ENCODE results near the gene BCAS3.
"Not testable (repeated sequence)": the region's sequence is repeated elsewhere in the genome, so short reads cannot be mapped to it uniquely, and the experiment has no call there.

Gene BCAS3

DNA sequence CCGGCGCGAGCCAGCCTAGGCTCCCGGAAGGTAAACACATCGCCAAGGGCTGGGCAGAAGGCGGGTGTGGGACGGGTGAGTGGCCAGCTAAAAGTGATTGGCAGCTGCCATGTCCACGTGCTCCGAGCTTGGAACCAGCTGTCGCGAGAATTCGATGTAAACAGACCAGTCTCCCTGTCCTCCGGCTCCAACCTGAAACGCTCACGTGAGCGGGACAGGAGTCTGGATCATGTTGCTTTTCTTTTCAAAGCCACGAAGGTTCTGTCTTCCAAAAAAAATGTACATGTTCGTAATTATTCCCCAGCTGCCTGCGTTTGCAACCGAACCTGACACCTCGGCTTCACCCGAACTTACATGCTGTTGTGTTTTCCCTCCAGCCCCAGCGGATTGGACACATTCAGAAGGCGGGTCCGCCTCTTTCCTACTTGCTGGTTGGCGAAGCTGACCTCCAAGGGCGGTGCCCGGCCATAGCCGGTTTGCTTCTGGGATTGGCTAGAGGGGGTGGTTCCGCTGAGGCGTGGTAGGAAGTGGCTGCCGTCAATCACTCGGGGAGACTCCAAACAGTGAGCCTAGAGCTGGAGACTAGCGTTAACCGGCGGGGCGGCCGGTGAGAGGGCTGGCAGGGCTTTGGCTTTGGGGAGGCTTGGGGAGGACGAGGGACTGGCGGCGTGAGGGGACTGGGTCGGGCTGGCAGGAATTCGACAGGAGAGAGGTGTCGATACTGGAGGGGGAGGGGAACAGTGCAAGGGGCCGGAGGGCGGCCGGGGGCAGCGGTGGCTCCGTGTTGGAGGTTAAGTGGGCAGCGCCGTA lies at the start of gene BCAS3:
Gene BCAS3, plus strand, starts transcription at position 544 of the 810 bp plus-strand sequence.
- DNase-seq (ENCODE audit: low read depth) = peak; percentile 96

DNA sequence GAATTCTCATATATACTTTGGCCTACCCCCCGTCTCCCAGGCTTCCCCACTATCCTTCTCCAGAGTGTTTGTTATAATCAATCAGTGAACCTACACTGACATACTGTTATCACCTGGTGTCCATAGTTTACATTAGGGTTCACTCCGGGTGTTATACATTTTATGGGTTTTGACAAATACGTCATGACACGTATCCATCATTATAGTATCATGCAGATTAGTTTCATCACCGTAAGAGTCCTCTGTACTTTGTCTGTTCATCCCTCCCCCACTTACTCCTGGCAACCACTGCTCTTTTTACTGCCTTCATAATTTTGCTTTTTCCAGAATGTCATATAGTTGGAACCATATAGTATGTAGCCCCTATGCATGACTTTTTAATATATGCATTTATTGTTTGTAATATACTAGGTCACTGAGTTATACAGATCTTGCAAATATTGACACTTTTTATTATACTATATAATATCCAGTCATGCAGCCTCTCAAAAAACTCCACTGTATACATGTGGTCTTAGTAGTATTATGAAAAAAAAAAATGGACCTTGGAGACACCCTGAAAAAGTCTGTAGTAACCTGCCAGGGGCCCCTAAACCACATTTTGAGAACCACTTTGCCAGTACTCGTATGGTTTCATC lies 49.3 kb upstream of the BCAS3 start:
- DNase-seq (ENCODE audit: low read depth) = no peak

DNA sequence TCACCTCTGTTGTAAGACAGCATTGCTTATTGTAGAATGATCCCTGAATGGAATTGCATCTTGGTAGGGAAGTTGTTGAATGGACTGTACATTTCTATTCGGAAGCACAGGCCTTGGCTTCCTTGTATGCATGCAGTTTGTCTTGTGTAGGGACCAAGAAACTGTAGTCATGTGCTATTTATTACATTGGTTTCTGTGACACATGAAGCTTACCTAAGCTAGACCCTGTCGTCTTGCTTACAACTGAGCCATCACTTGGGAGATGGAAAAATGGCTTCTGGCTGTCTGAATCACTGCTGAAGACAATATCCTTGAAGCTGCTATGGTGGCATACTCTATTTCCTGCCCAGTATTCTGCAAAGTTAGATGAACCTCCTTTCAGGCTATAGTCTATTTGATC lies 48.5 kb upstream of the BCAS3 start:
- no peak for DNase-seq (ENCODE audit: low read depth)

DNA sequence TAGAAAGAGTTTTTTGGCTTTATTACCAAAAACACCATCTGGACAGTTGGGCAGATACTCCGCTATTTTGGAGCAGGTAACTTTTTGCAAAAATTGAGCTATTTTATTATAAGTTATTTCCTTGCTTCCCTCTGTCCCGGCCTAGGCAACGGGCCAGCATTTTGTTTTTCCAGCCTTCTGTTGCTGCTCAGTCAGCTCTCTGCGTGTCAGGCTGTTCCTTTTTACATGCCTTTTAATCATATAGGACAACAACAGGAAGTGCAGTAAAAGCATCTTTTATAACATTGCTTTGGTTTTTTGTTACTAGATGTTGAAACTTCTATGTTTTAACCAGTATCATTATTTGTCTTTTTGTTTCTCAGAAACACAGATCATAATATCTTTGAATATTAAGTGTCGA lies 47.3 kb upstream of the BCAS3 start:
- DNase-seq (ENCODE audit: low read depth) = no peak

DNA sequence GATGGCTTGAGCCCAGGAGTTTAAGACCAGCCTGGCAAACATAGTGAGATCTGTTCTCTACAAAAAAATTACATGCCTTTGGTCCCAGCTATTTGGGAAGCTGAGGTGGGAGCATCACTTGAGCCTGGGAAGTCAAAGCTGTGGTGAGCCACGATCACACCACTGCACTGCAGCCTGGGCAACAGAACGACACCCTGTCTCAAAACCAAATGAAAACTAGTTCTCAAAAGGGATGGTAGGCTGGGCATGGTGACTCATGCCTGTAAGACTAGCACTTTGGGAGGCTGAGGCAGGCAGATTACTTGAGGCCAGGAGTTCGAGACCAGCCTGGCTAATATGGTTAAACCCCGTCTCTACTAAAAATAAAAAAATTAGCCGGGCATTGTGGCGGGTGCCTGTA lies 46.5 kb upstream of the BCAS3 start:
- no peak for DNase-seq (ENCODE audit: low read depth)

DNA sequence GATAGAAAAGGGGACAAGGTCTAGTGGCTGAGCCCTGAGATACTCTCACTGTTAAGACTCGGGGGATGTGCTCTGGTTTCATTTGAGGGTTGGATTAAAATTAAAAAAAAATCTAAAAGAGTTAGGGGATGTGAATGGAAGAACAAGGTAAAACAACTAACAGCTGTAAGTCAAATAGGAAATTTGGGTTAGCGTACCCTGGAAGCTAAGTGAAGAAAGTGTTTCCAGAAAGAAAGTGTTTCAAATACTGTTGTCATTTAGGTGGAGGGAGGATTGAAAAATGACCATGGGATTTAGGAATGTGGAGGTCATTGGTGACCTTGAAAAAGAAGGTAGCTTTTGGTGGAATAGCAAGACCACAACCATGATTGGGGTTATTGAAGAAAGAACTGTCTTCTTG lies 40.0 kb upstream of the BCAS3 start:
- DNase-seq (ENCODE audit: low read depth) = no peak

DNA sequence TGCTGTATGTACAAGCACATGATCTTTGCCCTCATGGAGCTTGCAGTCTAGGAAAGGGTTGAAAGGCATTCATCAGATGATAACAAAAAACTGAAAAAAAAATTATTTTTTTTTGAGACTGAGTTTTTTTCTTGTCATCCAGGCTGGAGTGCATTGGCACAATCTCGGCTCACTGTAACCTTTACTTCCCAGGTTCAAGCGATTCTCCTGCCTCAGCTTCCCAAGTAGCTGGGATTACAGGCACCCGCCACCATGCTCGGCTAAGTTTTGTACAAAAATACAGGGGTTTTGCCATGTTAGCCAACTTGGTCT lies 38.7 kb upstream of the BCAS3 start:
- DNase-seq (ENCODE audit: low read depth) = no peak

DNA sequence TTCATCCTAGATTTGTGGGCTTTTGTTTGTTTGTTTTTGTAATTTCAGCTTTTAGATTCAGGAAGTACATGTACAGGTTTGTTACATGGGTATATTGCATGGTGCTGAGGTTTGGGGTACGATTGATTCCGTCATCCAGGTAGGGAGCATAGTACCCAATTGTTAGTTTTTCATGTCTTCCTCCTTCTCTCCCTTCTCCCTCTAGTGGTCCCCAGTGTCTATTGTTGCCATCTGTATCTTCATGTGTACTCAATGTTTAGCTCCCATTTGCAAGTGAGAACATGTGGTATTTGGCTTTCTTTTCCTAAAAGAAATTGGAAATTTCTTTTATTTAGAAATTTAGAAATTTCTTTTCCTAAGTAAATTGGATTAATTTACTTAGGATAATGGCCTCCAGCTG lies 37.1 kb upstream of the BCAS3 start:
- DNase-seq (ENCODE audit: low read depth) = no peak

DNA sequence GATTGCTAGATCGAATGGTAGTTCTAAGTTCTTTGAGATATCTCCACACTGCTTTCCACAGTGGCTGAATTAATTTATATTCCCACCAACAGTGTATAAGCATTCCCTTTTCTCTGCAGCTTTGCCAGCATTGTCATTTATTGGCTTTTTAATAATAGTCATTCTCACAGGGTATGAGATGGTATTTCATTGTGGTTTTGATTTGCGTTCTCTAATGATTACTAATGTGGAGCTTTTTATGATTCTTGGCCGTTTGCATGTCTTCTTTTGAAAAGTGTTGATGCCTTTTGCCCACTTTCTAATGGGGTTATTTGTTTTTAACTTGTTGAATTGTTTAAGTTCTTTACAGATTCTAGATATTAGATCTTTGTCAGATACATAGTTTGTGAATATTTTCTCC lies 36.5 kb upstream of the BCAS3 start:
- DNase-seq (ENCODE audit: low read depth) = no peak

DNA sequence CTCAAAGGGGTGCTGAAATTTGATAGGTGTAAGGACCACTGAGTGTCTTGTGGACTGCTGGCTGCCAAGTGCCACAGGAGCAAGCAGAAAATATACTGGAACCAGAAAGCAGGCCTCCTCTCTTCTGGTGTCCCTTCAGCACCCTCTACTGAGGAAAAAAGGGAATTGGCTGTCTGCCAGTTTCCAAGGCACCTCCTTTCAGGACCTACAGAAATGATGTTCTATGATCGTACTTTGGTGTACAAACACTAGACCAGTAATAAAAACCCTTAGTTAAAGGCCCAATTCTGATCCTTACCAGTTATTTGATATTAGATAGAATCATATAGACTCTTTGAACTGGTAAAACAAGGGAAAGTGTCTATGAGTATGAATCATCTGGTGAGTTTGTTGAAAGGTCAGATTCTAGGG lies 35.8 kb upstream of the BCAS3 start:
- peak; percentile 35 for DNase-seq (ENCODE audit: low read depth)

DNA sequence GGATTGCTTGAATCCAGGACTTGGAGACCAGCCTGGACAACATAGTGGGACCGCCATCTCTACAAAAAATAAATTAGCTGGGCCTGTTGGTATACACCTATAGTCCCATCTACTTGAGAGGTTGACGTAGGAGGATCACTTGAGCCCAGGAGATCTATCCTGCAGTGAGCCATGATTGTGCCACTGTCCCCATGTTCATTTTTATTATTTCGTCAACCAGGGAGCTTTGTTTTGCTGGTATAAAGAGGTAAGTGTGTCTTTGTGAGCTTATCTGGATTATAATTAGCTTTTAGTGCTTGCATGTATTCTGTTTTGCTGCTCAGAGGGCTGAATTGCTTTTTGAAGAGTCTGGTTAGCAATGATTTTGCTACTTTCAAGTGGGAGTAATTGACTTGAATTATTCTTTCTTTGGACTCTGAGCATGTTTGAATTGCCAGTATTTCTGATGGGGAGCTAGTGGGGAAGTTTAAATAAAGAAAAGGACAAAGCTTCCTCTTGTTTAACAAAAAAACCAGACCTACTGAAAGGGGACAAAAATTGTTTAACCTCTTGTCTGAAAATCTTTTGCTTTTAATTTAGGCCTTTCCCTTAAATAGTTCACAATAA lies 31.6 kb upstream of the BCAS3 start:
- no peak for DNase-seq (ENCODE audit: low read depth)

DNA sequence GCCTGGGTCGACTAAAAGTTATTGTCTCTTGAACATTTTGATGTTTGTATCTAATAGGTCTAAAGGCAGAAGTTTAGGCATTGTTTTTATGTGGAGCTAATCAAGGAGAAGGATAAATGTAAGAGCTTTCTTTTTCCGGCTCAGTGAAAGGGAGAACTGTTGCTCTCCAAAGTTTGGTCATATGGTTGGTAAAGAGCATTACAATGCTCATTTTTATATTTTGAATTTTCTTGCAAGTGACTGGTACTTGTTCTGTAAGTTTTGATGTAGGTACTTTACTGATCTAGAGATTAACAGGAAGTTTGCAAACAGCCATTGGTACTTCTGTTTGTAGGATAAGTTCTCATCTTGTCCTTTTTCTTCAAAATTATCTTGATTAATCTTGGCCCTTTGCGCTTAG lies 30.9 kb upstream of the BCAS3 start:
- no peak for DNase-seq (ENCODE audit: low read depth)

DNA sequence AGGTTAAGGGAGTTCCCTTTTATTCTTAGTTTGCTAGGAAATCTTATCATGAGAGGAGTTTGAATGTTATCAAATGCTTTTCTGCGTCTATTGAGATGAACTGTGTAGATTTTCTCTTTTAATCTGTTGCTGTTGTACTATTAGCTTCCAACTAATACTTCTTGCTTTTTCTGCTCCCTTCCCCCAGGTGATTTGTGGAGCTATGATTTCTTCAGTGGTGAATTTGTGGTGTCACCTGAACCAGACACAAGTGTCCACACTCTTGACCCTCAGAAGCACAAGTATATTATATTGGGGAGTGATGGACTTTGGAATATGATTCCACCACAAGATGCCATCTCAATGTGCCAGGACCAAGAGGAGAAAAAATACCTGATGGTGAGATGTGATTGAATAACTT lies 29.9 kb upstream of the BCAS3 start:
- DNase-seq (ENCODE audit: low read depth) = no peak

DNA sequence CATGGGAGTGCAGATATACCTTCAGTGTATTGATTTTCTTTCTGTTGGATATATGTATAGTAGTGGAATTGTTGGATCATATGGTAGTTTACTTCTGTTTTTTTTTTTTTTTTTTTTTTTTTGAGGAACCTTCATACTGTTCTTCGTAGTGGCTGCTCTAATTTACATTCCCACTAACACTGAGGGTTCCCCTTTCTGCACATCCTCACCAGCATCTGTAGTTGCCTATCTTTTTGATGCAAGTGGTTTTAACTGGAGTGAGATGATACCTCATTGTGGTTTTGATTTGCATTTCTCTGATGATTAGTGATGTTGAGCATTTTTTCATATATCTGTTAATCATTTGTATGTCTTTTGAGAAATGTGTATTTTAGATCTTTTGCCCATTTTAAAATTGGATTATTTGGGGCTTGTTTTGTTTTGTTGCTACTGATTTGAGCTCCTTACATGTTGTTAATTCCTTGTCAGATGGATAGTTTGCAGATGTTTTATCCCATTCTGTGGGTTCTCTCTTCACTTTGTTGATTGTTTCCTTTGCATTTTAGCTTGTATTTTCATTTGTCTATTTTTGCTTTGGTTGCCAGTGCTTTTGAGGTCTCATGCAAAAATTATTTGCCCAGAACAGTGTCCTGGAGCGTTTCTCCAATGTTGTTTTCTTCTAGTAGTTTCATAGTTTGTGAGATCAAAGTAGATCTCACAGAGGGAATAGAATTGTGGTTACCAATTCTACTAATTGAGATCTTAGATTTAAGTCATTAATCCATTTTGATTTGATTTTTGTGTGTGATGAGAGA lies 25.0 kb upstream of the BCAS3 start:
- no peak for DNase-seq (ENCODE audit: low read depth)

DNA sequence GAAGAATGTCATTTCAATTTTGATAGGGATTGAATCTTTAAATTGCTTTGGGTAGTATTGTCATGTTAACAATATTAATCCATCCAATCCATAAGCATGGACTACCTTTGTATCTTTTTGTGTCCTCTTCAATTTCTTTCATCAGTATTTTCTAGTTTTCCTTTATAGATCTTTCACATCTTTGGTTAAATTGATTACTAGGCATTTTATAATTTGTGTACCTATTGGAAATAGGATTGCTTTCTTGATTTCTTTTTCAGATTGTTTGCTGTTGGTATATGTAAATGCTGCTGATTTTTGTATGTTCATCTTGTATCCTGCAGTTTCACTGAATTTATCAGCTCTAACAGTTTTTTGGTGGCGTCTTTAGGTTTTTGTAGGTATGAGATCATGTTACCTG lies 24.1 kb upstream of the BCAS3 start:
- DNase-seq (ENCODE audit: low read depth) = no peak

DNA sequence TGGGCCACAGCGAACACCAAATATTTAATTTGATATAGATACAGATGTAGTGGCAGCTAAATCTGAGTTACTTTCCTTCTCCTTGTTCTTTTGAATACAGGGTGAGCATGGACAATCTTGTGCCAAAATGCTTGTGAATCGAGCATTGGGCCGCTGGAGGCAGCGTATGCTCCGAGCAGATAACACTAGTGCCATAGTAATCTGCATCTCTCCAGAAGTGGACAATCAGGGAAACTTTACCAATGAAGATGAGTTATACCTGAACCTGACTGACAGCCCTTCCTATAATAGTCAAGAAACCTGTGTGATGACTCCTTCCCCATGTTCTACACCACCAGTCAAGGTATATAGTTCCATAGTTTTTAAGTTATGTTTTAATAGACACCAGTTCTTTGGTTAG lies 21.2 kb upstream of the BCAS3 start:
- DNase-seq (ENCODE audit: low read depth) = no peak

DNA sequence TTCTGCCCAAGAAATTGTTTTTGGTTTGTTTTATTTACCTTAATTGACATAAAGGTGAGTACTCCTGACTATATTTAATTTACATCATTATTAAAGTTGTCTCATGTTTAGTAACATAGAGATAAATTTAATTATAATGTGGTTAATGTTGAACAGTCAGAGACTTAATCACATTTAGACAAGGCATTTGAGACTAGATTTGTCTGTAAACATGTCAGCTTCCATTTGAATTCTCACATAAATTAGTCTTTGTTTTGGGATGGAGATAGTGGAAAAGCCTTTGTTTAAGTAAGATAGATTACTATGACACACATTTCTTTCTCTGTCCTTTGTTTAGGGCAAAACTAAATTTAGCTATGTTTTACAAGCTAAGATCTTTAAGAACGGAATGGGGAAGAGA lies 18.5 kb upstream of the BCAS3 start:
- no peak for DNase-seq (ENCODE audit: low read depth)

DNA sequence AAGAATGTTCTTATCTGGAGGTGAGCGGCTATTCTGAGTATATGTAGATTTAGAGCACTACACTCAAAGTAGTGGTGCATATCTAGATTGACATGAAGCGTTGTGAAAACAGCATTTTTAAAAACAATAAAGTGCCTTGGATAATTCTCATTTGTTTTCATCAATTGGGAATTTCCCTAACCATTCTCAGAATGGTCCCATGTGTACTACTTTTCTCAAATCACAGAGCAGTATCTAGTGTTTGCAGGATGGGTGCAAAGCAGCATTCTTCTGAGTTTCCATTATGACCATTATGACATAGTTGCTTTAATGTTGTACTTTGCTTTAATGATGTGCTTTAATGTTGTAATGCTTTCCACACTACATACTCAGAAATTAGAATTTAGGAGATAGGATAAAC lies 16.2 kb upstream of the BCAS3 start:
- DNase-seq (ENCODE audit: low read depth) = no peak

DNA sequence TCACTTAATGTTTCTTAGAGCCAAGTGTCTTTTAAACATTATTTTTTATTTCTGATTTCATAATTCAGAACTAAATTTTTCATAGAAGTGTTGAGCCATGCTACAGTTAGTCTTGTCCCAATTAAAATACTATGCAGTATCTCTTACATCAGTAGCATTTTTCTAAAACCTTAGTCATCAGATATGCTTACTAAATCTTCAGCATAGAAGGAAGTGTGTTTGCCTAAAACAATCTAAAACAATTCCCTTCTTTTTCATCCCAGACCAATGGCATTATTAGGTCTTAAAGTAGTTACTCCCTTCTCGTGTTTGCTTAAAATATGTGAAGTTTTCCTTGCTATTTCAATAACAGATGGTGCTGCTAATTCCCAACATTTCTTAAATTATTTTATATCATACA lies 13.6 kb upstream of the BCAS3 start:
- no peak for DNase-seq (ENCODE audit: low read depth)

DNA sequence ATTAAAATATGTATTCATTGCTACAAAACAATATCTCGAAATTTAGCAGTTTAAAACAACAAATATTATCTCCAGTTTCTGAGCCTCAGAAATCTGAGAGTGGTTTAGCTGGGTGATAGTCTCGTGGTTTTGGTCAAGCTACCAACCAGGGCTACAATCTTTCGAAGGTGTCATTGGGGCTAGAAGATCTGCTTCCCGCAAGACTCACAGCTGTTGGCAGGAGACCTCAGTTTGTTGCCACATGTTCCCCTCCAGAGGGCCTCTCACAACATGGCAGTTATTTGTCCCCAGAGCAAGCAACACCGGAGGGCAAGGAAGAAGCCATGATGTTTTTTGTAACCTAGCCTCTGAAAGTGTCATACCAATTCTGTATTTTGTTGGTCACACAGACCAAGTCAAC lies 12.0 kb upstream of the BCAS3 start:
- no peak for DNase-seq (ENCODE audit: low read depth)

DNA sequence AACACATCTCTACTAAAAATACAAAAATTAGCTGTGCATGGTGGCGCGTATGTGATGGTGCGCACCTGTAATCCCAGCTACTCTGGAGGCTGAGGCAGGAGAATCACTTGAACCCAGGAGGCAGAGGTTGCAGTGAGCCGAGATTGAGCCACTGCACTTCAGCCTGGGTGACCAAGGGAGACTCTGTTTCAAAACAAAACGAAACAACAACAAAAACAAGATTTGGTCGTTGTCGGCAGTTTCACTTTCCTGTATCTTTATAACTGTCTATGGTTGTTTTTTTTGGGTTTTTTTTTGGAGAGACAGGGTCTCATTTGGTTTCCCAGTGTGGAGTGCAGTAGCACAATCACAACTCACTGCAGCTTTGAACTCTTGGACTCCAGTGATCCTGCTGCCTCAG lies 8.9 kb upstream of the BCAS3 start:
- not testable (repeated sequence) for DNase-seq (ENCODE audit: low read depth)

DNA sequence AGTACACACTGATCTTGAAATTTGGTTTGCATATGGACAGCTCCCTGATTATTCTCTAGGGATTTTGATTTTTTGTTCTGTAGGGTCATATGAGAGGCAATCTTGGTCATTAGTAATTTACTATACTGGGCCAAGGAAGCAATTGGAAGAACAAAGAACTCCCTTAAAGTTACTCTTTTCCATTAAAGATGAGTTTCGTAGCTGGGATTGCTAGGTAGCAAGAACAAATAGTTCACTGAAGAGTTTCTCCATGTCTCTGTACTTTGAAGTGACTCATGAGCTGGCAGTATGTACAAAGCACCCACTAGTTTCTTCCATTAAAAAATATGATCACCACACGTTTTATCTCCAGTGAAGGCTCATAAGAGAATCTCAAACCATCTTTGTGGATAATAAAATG lies 6.2 kb upstream of the BCAS3 start:
- DNase-seq (ENCODE audit: low read depth) = no peak

DNA sequence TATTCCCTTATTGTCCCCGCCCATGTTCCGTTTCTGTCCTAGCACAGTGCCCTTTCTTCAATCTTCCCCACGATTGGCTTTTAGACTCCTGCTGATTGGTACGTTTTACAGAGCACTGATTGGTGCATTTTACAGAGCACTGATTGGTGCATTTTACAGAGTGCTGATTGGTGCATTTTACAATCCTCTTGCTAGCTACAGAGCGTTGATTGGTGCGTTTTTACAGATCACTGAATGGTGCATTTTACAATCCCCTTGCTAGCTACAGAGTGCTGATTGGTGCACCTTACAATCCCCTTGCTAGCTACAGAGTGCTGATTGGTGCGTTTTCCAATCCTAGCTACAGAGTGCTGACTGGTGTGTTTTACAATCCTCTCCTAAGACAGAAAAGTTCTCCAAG lies 3.0 kb upstream of the BCAS3 start:
- not testable (repeated sequence) for DNase-seq (ENCODE audit: low read depth)
